ENCODE results near the gene EDN2.

EDN2 gene

DNA sequence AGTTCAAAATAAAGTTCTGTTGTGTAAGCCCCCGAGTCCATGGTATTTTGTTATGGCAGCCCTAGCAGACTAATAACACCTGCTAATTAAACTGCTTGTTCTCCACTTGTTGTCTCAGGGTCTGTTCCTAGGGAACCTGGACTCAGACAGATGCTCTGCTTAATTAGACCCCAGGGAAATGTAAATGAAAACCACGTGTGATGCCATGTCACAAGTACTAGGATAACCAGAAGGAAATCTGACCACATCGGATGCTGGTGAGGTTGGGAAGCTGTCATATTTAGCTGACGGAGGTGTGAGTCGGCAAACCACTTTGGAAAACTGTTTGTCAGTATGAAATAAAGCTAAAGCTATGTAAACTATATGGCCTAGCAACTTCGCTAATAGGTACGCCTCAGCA lies 19.6 kb downstream of the EDN2 start:
- DNase-seq (ENCODE audit: low read depth), result no peak

- DNase-seq (ENCODE audit: low read depth), result no peak
Measured at GRCh38 chr1:41463516-41463915, 21.0 kb downstream of the EDN2 start.

GRCh38 chr1:41462680-41463004 lies 21.8 kb downstream of the EDN2 start:
- DNase-seq (ENCODE audit: low read depth), result no peak

- no peak for DNase-seq (ENCODE audit: low read depth)
Measured at GRCh38 chr1:41461790-41462679, 22.4 kb downstream of the EDN2 start.

GRCh38 chr1:41456847-41457540 lies 27.5 kb downstream of the EDN2 start:
- DNase-seq (ENCODE audit: low read depth), result no peak

GRCh38 chr1:41455479-41456332 lies 28.8 kb downstream of the EDN2 start:
- no peak for DNase-seq (ENCODE audit: low read depth)

DNA sequence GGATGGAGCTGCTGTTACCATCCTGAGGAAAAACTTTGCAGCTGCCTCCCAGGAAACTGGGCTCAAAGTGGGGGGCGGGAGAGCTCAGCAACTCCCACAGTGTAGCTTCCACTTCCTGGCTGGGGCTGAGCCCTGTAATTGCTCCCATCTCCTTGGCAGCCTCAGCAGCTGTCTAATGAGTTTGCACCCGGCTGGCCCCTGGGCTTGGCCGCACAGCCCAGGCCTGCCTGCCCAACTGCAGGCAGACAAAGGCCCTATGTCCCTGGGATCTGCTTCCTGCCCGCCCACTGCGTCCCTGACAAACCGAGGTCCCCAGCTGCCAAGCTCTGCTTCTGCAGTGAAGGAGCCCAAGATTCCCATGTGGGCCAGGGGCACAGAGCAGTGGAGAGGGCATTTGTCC lies 30.1 kb downstream of the EDN2 start:
- no peak for DNase-seq (ENCODE audit: low read depth)

GRCh38 chr1:41452704-41453290 lies 31.7 kb downstream of the EDN2 start:
- DNase-seq (ENCODE audit: low read depth), result no peak

- no peak for DNase-seq (ENCODE audit: low read depth)
Measured at GRCh38 chr1:41450747-41451285, 33.7 kb downstream of the EDN2 start.

DNA sequence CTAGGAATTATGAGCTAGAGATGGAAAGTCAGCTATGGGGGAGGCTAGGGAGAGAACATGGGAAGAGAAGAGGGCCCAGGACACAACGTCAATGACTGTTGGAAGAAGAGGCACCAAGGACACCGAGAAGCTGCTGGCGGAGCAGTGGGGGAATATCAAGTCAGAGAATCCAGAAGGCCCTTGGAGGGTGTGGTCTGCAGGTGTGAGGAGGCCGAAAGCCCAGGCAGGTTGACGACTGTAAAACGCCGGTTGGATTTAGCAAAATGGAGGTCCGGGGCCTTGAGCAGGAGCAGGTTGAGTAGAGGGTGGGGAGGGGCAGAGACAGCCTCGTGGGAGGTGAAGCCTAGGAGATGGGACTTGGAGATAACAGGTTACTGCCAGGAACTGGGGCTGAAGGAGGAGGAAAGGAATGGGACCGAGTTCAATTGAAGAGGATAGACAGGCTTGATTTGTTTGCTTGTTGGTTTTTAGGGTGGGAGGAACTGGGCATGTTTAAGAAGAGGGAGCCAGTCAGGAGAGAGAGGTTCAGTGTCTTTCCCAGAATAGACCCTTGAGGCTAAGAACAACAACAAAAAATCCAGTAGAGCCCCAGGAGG lies 35.1 kb downstream of the EDN2 start:
- no peak for DNase-seq (ENCODE audit: low read depth)

- DNase-seq (ENCODE audit: low read depth), result no peak
Measured at GRCh38 chr1:41448821-41449220, 35.7 kb downstream of the EDN2 start.

DNA sequence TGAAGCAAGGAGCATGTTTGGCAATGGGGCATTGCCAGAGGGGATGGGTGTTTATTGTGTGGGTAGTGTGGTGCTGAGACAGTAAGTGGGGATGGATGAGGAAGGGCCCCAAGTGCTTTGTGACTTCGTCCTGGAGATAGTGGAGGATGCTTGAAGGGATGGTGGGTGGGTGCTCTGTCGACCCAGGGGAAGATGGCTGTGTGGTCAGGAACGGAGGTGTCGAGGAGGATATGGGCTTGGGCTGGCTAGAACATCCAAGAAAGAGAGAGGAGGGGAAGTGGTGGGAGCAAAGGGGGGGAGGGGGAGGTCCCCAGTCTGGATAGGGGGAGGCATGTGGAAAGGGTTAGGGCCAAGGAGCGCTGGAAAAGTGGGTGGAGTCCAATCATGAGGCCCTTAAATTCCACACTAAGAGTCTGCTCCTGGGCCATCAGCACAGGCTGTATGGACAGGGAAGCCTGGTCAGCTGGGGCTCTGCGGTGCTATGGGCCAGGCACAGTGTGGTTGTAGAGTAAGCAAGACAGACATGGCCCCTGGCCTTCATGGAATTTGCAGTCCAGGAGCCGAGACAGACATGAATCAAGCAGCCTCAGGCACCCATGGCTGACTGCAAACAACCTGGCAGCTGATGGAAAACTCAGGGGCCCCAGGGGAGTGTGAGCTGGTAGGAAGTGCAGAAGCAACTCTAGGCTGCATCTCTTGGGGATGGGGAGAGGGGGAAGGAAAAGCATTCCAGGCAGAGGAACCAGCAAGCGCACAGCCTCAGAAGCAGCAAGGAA lies 36.3 kb downstream of the EDN2 start:
- DNase-seq (ENCODE audit: low read depth), result no peak

DNA sequence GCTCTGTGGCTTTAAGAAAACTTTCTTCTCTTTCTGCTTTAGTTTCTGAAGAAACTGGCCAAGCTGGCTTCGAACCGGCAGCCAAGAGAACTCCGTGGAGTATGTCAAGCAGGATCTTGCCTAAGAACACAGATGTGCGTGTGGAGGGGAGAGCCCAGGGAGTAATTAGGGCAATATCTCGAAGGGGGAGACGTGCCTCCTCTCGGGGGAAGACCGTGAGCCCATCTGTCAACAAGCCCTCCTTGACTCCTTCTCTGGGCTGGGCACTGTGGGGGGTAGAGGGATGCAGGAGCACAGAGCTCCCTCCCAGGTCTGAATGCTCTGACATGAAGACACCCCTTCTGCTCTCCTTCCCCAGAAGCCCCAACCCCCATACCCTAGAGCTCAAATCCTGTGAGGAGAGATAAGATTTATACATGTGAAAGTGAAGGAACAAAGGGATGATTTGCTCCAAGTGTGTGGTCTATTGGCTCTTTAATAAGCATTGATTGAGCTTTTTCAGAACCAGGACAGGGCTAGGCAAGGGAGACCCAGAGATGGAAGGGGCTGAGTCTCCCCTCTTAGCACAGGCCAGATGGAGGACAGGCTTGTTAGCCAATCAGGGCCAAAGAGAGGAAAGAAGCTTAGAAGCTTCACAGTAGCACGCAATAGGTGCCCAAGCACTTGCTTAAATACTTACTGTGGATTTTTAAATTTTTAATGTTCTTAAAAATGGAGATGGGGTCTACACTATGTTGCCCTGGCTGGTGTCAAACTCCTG lies 37.5 kb downstream of the EDN2 start:
- no peak for DNase-seq (ENCODE audit: low read depth)

DNA sequence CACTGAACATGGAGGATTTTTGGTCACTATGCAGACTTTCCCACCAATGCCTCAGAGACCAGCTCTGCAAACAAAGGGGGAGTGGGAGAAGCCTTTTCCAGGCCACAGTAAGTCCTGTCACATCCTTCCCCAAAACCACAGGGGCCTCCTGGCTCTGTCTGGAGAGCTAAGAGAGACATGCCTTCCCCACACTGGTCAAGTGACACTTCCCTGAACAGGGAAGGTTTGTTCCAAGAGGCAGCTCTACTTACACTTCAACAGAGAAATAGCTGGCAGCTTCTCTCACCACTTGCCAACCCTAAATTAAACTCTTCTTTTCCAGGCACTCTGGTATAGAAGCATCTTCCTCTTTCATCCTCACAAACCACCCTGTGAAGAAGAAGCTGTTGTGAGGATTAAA lies 39.7 kb downstream of the EDN2 start:
- DNase-seq (ENCODE audit: low read depth), result no peak

GRCh38 chr1:41444246-41444645 lies 40.2 kb downstream of the EDN2 start:
- DNase-seq (ENCODE audit: low read depth), result no peak

GRCh38 chr1:41442697-41443251 lies 41.7 kb downstream of the EDN2 start:
- no peak for DNase-seq (ENCODE audit: low read depth)

DNA sequence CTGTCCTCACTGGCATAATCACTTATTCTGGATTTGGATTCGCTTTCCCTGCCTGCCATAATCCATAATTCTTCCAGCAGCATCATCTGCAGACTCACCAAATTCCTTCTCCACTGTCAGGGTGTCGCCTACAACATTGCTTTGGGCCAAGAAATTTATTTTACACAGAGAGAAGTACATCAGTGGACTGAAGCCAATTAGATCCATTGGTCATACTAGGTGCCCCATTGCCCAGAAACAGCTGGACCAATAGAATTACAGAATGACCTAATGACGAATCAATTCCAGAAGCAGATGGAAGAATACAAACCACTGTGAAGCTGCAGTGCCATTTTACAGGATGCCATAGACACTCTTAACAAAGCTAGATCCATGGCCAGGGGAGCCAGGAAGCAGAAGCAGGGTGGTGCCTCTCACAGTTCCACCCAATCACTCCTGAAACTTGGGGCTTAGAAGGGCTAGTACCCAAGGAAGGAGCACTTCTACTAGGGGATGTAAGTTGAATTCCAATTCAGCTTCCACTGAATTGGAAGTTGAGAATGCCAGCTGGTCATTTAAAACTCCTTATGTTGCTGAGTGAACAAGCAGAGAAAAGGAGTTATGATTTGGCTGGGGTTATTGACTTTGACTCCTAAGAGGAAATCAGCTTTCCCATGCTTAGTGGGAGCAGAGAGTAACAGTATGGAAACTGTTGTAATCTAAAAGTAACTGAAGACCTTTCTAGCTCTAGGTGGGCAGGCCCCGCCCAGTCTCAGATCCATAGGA lies 44.0 kb downstream of the EDN2 start:
- no peak for DNase-seq (ENCODE audit: low read depth)

DNA sequence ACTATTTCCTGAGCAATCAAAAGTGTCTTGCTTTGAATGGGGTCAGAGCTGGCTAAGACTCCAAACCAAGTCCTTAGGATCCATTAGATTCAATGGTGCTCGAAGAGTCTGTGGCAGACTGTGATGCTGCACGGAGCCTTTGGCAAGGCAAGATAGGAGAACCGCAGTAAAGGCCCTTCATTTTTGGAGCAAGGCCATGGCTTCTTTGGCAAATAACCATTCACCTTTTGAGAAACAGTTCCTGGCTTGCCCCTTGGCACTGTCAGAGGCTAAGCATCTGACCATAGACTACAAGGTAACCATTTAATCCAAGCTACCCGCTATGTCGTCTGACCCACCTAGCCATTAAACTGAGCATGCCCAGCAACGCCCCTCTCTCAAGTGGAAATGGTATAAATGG lies 45.2 kb downstream of the EDN2 start:
- DNase-seq (ENCODE audit: low read depth), result no peak

DNA sequence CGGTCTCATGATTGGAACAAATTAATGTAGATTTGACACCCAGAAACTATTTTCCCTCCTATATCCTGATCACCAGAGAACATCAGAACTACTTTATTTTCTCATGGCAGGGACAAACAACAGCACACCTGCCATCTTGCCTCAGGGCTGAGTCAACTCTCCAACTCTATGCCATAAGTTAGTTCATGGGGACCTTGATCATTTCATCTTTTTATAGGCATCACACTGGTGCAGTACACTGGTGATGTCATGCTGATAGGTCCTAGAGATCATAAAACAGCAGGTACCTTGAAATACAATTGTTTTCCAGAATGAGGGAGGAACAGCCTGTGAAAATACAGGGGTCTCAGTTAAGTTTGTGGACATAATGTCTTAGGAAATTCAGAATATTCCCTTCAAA lies 45.8 kb downstream of the EDN2 start:
- DNase-seq (ENCODE audit: low read depth), result no peak
